GM21717 (cell line): ENCODE results near the gene RIPOR2.
"Not testable (repeated sequence)": the region's sequence is repeated elsewhere in the genome, so short reads cannot be mapped to it uniquely, and the experiment has no call there.

Source experiments
- ATAC-seq: cut with Tn5 transposase; IDR thresholded peaks from one replicate; pipeline ENCODE4 v1.9.1; 2021; ENCODE audit warnings: mild to moderate bottlenecking, moderate library complexity; ENCODE audit not compliant: unreplicated experiment

RIPOR2 gene

GRCh38 chr6:24953726-24954125 is 18.0 kb upstream of the RIPOR2 start:
- ATAC-seq = no peak

- ATAC-seq = no peak
These were observed 16.1 kb upstream of the RIPOR2 start for GRCh38 chr6:24951811-24952299.

GRCh38 chr6:24950218-24950941 is 14.6 kb upstream of the RIPOR2 start:
- ATAC-seq = no peak

GRCh38 chr6:24949020-24949569 is 13.3 kb upstream of the RIPOR2 start:
- peak; percentile 95 for ATAC-seq

GRCh38 chr6:24948261-24948660 is 12.5 kb upstream of the RIPOR2 start:
- ATAC-seq = not testable (repeated sequence)

- no peak for ATAC-seq
These were observed 11.9 kb upstream of the RIPOR2 start for GRCh38 chr6:24947636-24948035.

- no peak for ATAC-seq
These were observed 9.3 kb upstream of the RIPOR2 start for GRCh38 chr6:24945054-24945453.

- ATAC-seq = no peak
These were observed 8.0 kb upstream of the RIPOR2 start for GRCh38 chr6:24943774-24944173.

- no peak for ATAC-seq
These were observed 4.7 kb upstream of the RIPOR2 start for GRCh38 chr6:24940311-24940917.

GRCh38 chr6:24936641-24937317 is 1.0 kb upstream of the RIPOR2 start:
- peak; percentile 71 for ATAC-seq

- no peak for ATAC-seq
These were observed 1.8 kb downstream of the RIPOR2 start for GRCh38 chr6:24933868-24934401.

GRCh38 chr6:24933266-24933665 is 2.5 kb downstream of the RIPOR2 start:
- ATAC-seq = no peak

GRCh38 chr6:24932832-24933231 is 2.9 kb downstream of the RIPOR2 start:
- ATAC-seq = no peak

GRCh38 chr6:24931718-24932691 is 3.8 kb downstream of the RIPOR2 start:
- ATAC-seq = peak; percentile 27

- ATAC-seq = no peak
These were observed 4.5 kb downstream of the RIPOR2 start for GRCh38 chr6:24931296-24931695.

- no peak for ATAC-seq
These were observed 5.3 kb downstream of the RIPOR2 start for GRCh38 chr6:24930431-24930871.

GRCh38 chr6:24929242-24929641 is 6.5 kb downstream of the RIPOR2 start:
- peak; percentile 38 for ATAC-seq

- no peak for ATAC-seq
These were observed 7.6 kb downstream of the RIPOR2 start for GRCh38 chr6:24927985-24928745.

GRCh38 chr6:24927277-24927955 is 8.3 kb downstream of the RIPOR2 start:
- no peak for ATAC-seq
